ENCODE data around the gene TPM4. TPM values are rescaled to one million over a fixed set of nuclear protein-coding genes. Genes with fewer than 3 reads are reported as not detected.

TPM4 gene
- total RNA-seq, 1 donor from 2014 or later: 357 TPM

GRCh38 chr19:16136185-16136999, 60.1 kb downstream of the TPM4 start:
- DNase-seq (ENCODE audit: low read depth, low spot score): no peak
- no peak overlapping the region for H3K27ac Mint-ChIP-seq (ENCODE audit: unreplicated experiment)

GRCh38 chr19:16139752-16140151, 63.5 kb downstream of the TPM4 start:
- no peaks in the 10 kb centered on the region for H3K9me3 Mint-ChIP-seq
- peaks cover 3% of the 10 kb centered on the region for H3K36me3 Mint-ChIP-seq (ENCODE audit: low read depth)
- H3K27me3 Mint-ChIP-seq (ENCODE audit: low read depth): no peaks in the 10 kb centered on the region
- H3K4me1 Mint-ChIP-seq: no peaks in the 10 kb centered on the region
- no peak overlapping the region for H3K27ac Mint-ChIP-seq (ENCODE audit: unreplicated experiment)
- H3K4me3 Mint-ChIP-seq: no peak overlapping the region
- no peak for DNase-seq (ENCODE audit: low read depth, low spot score)
- TF ChIP-seq CTCF (conservative IDR thresholded peaks at IDR 0.05): no peak

More at GRCh38 chr19:16136185-16136999, 60.1 kb downstream of the TPM4 start:
- Mint-ChIP-seq H3K36me3 (ENCODE audit: low read depth) (peaks cover 22% of the 10 kb centered on the region), H3K9me3 (peaks cover 5% of the 10 kb centered on the region), H3K27me3 (ENCODE audit: low read depth) (no peaks in the 10 kb centered on the region), H3K4me1 (no peaks in the 10 kb centered on the region), H3K4me3 (no peak overlapping the region)
- TF ChIP-seq CTCF (conservative IDR thresholded peaks at IDR 0.05): no peak

GRCh38 chr19:16141043-16141442, 64.7 kb downstream of the TPM4 start:
- Mint-ChIP-seq H3K9me3 (no peaks in the 10 kb centered on the region), H3K36me3 (ENCODE audit: low read depth) (peaks cover 3% of the 10 kb centered on the region), H3K27ac (ENCODE audit: unreplicated experiment) (peak overlapping the region; percentile 35), H3K27me3 (ENCODE audit: low read depth) (no peaks in the 10 kb centered on the region), H3K4me3 (no peak overlapping the region), H3K4me1 (no peaks in the 10 kb centered on the region)
- TF ChIP-seq CTCF (conservative IDR thresholded peaks at IDR 0.05): no peak
- DNase-seq (ENCODE audit: low read depth, low spot score): no peak

GRCh38 chr19:16142032-16142580, 65.8 kb downstream of the TPM4 start:
- Mint-ChIP-seq H3K27ac (ENCODE audit: unreplicated experiment) (no peak overlapping the region), H3K4me1 (no peaks in the 10 kb centered on the region), H3K4me3 (no peak overlapping the region), H3K9me3 (no peaks in the 10 kb centered on the region), H3K27me3 (ENCODE audit: low read depth) (no peaks in the 10 kb centered on the region), H3K36me3 (ENCODE audit: low read depth) (no peaks in the 10 kb centered on the region)
- DNase-seq (ENCODE audit: low read depth, low spot score): no peak
- no peak for TF ChIP-seq CTCF (conservative IDR thresholded peaks at IDR 0.05)

- H3K27ac Mint-ChIP-seq (ENCODE audit: unreplicated experiment): no peak within 1 kb of the TSS
- TF ChIP-seq CTCF (conservative IDR thresholded peaks at IDR 0.05): no peak
- DNase-seq (ENCODE audit: low read depth, low spot score): no peak
- H3K9me3 Mint-ChIP-seq: no peaks in the 10 kb centered on the region
- no peaks in the 10 kb centered on the region for H3K36me3 Mint-ChIP-seq (ENCODE audit: low read depth)
- H3K4me1 Mint-ChIP-seq: no peaks in the 10 kb centered on the region
- no peak within 1 kb of the TSS for H3K4me3 Mint-ChIP-seq
- no peaks in the 10 kb centered on the region for H3K27me3 Mint-ChIP-seq (ENCODE audit: low read depth)
Measured at GRCh38 chr19:16143399-16144215, 67.3 kb downstream of the TPM4 start, which contains the start of gene HSH2D. HSH2D (plus strand) TSS chr19:16143685; CDS start chr19:16148751, 5,066 bp downstream.

Measured in neural crest cell (in vitro differentiated cells).